OCI-LY3 (cell line): ENCODE data around the gene STRA6.

ENCODE experiments used
- H2AFZ ChIP-seq: fragments of 200-600, 300-600 bp; shearing (Covaris generic); 2 replicates; pipeline ENCODE4 v1.6.0; 2014; ENCODE audit warnings: antibody characterized with exemption, low read depth, low read length
- H3K27ac ChIP-seq: fragments of 200-600, 300-600 bp; sonication (generic); 2 replicates; pipeline ENCODE4 v1.5.1; 2014; ENCODE audit warnings: mild to moderate bottlenecking, low read length, moderate library complexity, mixed read lengths
- H3K27me3 ChIP-seq: fragments of 200-600, 300-600 bp; sonication (generic); 2 replicates; pipeline ENCODE4 v1.6.1; 2014; ENCODE audit warnings: low read depth, low read length, mixed read lengths
- H3K36me3 ChIP-seq: fragments of 200-600, 300-600 bp; sonication (generic); replicated peaks from 2 replicates; pipeline ENCODE3; 2014; ENCODE audit warnings: low read depth, low read length, mixed read lengths
- H3K4me1 ChIP-seq: fragments of 300-600, 200-600 bp; sonication (generic); 2 replicates; pipeline ENCODE4 v1.6.1; 2014; ENCODE audit warnings: low read length, mixed read lengths
- H3K4me2 ChIP-seq: fragments of 200-600, 300-600 bp; sonication (generic); 2 replicates; pipeline ENCODE4 v1.6.1; 2014; ENCODE audit warnings: low read length, mixed read lengths
- H3K4me3 ChIP-seq: fragments of 300-600, 200-600 bp; sonication (generic); 2 replicates; pipeline ENCODE4 v1.5.1; 2014; ENCODE audit warnings: antibody characterized with exemption, mild to moderate bottlenecking, low read length, moderate library complexity
- H3K79me2 ChIP-seq: fragments of 300-600, 200-600 bp; shearing (Covaris generic); 2 replicates; pipeline ENCODE4 v1.6.1; 2014; ENCODE audit warnings: mild to moderate bottlenecking, low read length, mixed read lengths
- H3K9ac ChIP-seq: fragments of 300-600, 200-600 bp; shearing (Covaris generic); 2 replicates; pipeline ENCODE4 v1.6.0; 2014; ENCODE audit warnings: mild to moderate bottlenecking, low read length, moderate library complexity
- H3K9me3 ChIP-seq: fragments of 200-600, 300-600 bp; shearing (Covaris generic); 2 replicates; pipeline ENCODE4 v1.6.1; 2014; ENCODE audit warnings: low read length, mixed read lengths; ENCODE audit not compliant: insufficient read depth
- H4K20me1 ChIP-seq: fragments of 200-600, 300-600 bp; sonication (generic); 2 replicates; pipeline ENCODE4 v1.6.1; 2016; ENCODE audit warnings: low read length, mixed read lengths; ENCODE audit not compliant: insufficient read depth
- EZH2phosphoT487 ChIP-seq: fragments of 200-600 bp; shearing (Covaris generic); IDR thresholded peaks from 2 replicates; pipeline ENCODE4 v1.6.1; 2018; ENCODE audit warnings: antibody characterized with exemption, mixed run types, low read depth
- TF ChIP-seq, protein P1 (sequence below): fragments of 200-600, 300-600 bp; sonication (generic); IDR thresholded peaks from 2 replicates; pipeline ENCODE4 v1.5.1; 2014; ENCODE audit warnings: antibody characterized with exemption, low read length, low read depth

Gene STRA6

DNA sequence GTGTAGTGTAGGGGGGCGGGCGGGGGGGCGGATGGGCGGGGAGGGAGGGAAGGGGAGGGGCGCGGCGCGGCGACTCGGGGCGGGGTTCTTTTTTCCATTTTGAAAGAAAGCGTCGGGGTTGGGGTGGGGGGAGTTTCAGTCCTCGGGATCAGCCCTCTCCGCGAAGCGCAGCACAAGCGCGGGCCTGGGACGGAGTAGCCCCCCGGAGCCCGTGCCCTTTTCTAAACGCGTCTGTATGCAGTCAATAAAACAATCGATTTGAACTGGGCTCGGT, 66.1 kb downstream of the STRA6 start:
- TF ChIP-seq, protein P1, sequence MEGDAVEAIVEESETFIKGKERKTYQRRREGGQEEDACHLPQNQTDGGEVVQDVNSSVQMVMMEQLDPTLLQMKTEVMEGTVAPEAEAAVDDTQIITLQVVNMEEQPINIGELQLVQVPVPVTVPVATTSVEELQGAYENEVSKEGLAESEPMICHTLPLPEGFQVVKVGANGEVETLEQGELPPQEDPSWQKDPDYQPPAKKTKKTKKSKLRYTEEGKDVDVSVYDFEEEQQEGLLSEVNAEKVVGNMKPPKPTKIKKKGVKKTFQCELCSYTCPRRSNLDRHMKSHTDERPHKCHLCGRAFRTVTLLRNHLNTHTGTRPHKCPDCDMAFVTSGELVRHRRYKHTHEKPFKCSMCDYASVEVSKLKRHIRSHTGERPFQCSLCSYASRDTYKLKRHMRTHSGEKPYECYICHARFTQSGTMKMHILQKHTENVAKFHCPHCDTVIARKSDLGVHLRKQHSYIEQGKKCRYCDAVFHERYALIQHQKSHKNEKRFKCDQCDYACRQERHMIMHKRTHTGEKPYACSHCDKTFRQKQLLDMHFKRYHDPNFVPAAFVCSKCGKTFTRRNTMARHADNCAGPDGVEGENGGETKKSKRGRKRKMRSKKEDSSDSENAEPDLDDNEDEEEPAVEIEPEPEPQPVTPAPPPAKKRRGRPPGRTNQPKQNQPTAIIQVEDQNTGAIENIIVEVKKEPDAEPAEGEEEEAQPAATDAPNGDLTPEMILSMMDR: no peak
- TF ChIP-seq EZH2phosphoT487: no peak
- Histone ChIP-seq H3K4me2 (no peak overlapping the region), H3K27me3 (no peaks in the 10 kb centered on the region), H3K9ac (no peak overlapping the region), H2AFZ (no peak overlapping the region), H3K4me1 (no peaks in the 10 kb centered on the region), H3K27ac (no peak overlapping the region), H3K79me2 (no peaks in the 10 kb centered on the region), H3K4me3 (no peak overlapping the region), H3K9me3 (no peaks in the 10 kb centered on the region), H3K36me3 (no peaks in the 10 kb centered on the region), H4K20me1 (no peaks in the 10 kb centered on the region)

DNA sequence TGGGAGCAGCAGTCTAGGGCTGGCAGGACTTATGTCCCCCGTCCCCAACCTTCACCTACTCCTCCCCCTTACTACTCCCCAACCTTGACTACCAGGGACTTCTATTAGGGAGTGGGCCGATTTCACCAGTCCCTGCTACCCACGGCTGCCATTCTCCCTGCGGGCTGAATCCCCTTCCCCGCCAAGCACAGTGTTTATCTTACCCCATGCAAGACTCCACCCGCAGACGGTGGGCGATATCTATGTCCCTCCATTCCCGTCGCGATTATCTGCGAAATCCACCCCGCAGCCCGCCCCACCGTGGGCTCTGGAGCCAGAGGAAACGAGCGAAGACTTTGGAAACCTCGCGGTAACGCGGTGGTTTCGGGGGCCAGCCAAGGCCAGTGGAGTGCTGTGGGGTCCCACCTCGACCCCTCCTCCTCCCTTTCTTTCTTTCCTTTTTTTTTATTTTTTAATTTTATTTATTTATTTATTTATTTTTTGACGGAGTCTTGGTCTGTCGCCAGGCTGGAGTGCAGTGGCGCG, 67.5 kb downstream of the STRA6 start:
- Histone ChIP-seq H3K9ac (no peak overlapping the region), H3K27me3 (no peaks in the 10 kb centered on the region), H3K27ac (no peak overlapping the region), H3K79me2 (no peaks in the 10 kb centered on the region), H3K36me3 (no peaks in the 10 kb centered on the region), H4K20me1 (no peaks in the 10 kb centered on the region), H3K9me3 (no peaks in the 10 kb centered on the region), H3K4me2 (no peak overlapping the region), H3K4me1 (no peaks in the 10 kb centered on the region), H3K4me3 (no peak overlapping the region), H2AFZ (no peak overlapping the region)
- TF ChIP-seq EZH2phosphoT487: no peak
- TF ChIP-seq, protein P1: no peak

DNA sequence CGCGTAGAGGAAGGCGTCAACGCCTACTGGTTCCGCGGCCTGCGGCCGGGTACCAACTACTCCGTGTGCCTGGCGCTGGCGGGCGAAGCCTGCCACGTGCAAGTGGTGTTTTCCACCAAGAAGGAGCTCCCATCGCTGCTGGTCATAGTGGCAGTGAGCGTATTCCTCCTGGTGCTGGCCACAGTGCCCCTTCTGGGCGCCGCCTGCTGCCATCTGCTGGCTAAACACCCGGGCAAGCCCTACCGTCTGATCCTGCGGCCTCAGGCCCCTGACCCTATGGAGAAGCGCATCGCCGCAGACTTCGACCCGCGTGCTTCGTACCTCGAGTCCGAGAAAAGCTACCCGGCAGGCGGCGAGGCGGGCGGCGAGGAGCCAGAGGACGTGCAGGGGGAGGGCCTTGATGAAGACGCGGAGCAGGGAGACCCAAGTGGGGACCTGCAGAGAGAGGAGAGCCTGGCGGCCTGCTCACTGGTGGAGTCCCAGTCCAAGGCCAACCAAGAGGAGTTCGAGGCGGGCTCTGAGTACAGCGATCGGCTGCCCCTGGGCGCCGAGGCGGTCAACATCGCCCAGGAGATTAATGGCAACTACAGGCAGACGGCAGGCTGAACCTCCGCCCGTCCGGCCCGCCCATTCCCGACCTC, 68.1 kb downstream of the STRA6 start:
- no peak overlapping the region for H3K9ac ChIP-seq
- H3K27me3 ChIP-seq: no peaks in the 10 kb centered on the region
- no peak overlapping the region for H3K27ac ChIP-seq
- no peaks in the 10 kb centered on the region for H3K36me3 ChIP-seq
- H3K4me3 ChIP-seq: no peak overlapping the region
- no peaks in the 10 kb centered on the region for H3K9me3 ChIP-seq
- no peaks in the 10 kb centered on the region for H3K79me2 ChIP-seq
- H2AFZ ChIP-seq: no peak overlapping the region
- no peaks in the 10 kb centered on the region for H3K4me1 ChIP-seq
- no peak for TF ChIP-seq EZH2phosphoT487
- TF ChIP-seq, protein P1: peak; percentile 16; the same call in 1 of the 2 replicates
- H4K20me1 ChIP-seq: no peaks in the 10 kb centered on the region
- no peak overlapping the region for H3K4me2 ChIP-seq

DNA sequence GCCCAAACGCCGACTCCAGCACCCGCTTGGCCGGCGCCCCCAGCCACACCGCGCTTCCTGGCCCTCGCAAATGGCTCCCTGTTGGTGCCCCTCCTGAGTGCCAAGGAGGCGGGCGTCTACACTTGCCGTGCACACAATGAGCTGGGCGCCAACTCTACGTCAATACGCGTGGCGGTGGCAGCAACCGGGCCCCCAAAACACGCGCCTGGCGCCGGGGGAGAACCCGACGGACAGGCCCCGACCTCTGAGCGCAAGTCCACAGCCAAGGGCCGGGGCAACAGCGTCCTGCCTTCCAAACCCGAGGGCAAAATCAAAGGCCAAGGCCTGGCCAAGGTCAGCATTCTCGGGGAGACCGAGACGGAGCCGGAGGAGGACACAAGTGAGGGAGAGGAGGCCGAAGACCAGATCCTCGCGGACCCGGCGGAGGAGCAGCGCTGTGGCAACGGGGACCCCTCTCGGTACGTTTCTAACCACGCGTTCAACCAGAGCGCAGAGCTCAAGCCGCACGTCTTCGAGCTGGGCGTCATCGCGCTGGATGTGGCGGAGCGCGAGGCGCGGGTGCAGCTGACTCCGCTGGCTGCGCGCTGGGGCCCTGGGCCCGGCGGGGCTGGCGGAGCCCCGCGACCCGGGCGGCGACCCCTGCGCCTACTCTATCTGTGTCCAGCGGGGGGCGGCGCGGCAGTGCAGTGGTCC, 68.7 kb downstream of the STRA6 start:
- Histone ChIP-seq H3K79me2 (no peaks in the 10 kb centered on the region), H3K9ac (no peak overlapping the region), H2AFZ (no peak overlapping the region), H4K20me1 (no peaks in the 10 kb centered on the region), H3K9me3 (no peaks in the 10 kb centered on the region), H3K27ac (no peak overlapping the region), H3K27me3 (no peaks in the 10 kb centered on the region), H3K4me1 (no peaks in the 10 kb centered on the region), H3K36me3 (no peaks in the 10 kb centered on the region), H3K4me2 (no peak overlapping the region), H3K4me3 (no peak overlapping the region)
- TF ChIP-seq EZH2phosphoT487: no peak
- TF ChIP-seq, protein P1: no peak
